DOHH2 (cell line): ENCODE data around the gene FSHR.

Experiments used
- H3F3A ChIP-seq: fragments of 200-600 bp; sonication (generic), shearing (Covaris generic); 2 replicates; pipeline ENCODE4 v1.6.0; 2016; ENCODE audit warnings: antibody characterized with exemption, mild to moderate bottlenecking; ENCODE audit not compliant: control insufficient read depth, insufficient read depth
- H3K27ac ChIP-seq: fragments of 200-600 bp; sonication (generic); 2 replicates; pipeline ENCODE4 v1.5.1; 2014; ENCODE audit warnings: low read depth, mild to moderate bottlenecking, low read length, moderate library complexity
- H3K27me3 ChIP-seq: fragments of 200-600 bp; sonication (generic); 2 replicates; pipeline ENCODE4 v1.6.1; 2014; ENCODE audit warnings: mild to moderate bottlenecking, low read length, mixed read lengths; ENCODE audit not compliant: control insufficient read depth
- H3K36me3 ChIP-seq: fragments of 200-600 bp; sonication (generic); 2 replicates; pipeline ENCODE4 v1.6.1; 2014; ENCODE audit warnings: mild to moderate bottlenecking, low read length, moderate library complexity, mixed read lengths; ENCODE audit not compliant: control insufficient read depth
- H3K4me1 ChIP-seq: fragments of 200-600 bp; sonication (generic); 2 replicates; pipeline ENCODE4 v1.6.1; 2014; ENCODE audit warnings: mild to moderate bottlenecking, low read length, mixed read lengths; ENCODE audit not compliant: control insufficient read depth
- H3K4me2 ChIP-seq: fragments of 200-600 bp; sonication (generic); 2 replicates; pipeline ENCODE4 v1.6.0; 2014; ENCODE audit warnings: mild to moderate bottlenecking, low read length, moderate library complexity
- H3K4me3 ChIP-seq: fragments of 200-600 bp; sonication (generic); 2 replicates; pipeline ENCODE4 v1.5.1; 2014; ENCODE audit warnings: mild to moderate bottlenecking, low read length, mixed read lengths
- H3K79me2 ChIP-seq: fragments of 200-600 bp; sonication (generic); 2 replicates; pipeline ENCODE4 v1.6.1; 2014; ENCODE audit warnings: mild to moderate bottlenecking, low read length, mixed read lengths; ENCODE audit not compliant: control insufficient read depth
- H3K9me2 ChIP-seq: fragments of 200-600 bp; sonication (generic); replicated peaks from 2 replicates; pipeline ENCODE4 v1.6.1; 2014; ENCODE audit warnings: mild to moderate bottlenecking, low read length, mixed read lengths; ENCODE audit not compliant: control insufficient read depth
- H3K9me3 ChIP-seq: fragments of 200-600 bp; sonication (generic); 2 replicates; pipeline ENCODE4 v1.6.1; 2014; ENCODE audit warnings: antibody characterized with exemption, low read length, mixed read lengths; ENCODE audit not compliant: control insufficient read depth, insufficient read depth
- H4K20me1 ChIP-seq: fragments of 200-600 bp; sonication (generic); 2 replicates; pipeline ENCODE4 v1.6.0; 2014; ENCODE audit warnings: low read depth, mild to moderate bottlenecking, antibody characterized with exemption, low read length, moderate library complexity; ENCODE audit not compliant: control insufficient read depth, insufficient read depth
- CTCF ChIP-seq: fragments of 200-600 bp; sonication (generic); IDR thresholded peaks from one replicate; pipeline ENCODE4 v1.5.1; 2014; ENCODE audit warnings: antibody characterized with exemption, mild to moderate bottlenecking, low read depth, low read length; ENCODE audit not compliant: poor library complexity, severe bottlenecking
- EZH2phosphoT487 ChIP-seq: fragments of 200-600 bp; sonication (generic); IDR thresholded peaks from 2 replicates; pipeline ENCODE4 v1.6.1; 2017; ENCODE audit warnings: borderline replicate concordance, mild to moderate bottlenecking, antibody characterized with exemption, low read length, moderate library complexity, mixed read lengths

Gene FSHR

GRCh38 chr2:49041061-49041460, 113.3 kb downstream of the FSHR start:
- Histone ChIP-seq H3F3A (no peaks in the 10 kb centered on the region), H4K20me1 (no peaks in the 10 kb centered on the region), H3K79me2 (no peaks in the 10 kb centered on the region), H3K9me2 (no peaks in the 10 kb centered on the region), H3K9me3 (no peaks in the 10 kb centered on the region), H3K4me3 (no peak overlapping the region), H3K4me1 (no peaks in the 10 kb centered on the region), H3K4me2 (no peak overlapping the region), H3K27me3 (no peaks in the 10 kb centered on the region), H3K27ac (no peak overlapping the region), H3K36me3 (no peaks in the 10 kb centered on the region)
- TF ChIP-seq EZH2phosphoT487 (no peak), CTCF (no peak)

- Histone ChIP-seq H3K27ac (no peak overlapping the region), H3K9me3 (no peaks in the 10 kb centered on the region), H3K36me3 (no peaks in the 10 kb centered on the region), H4K20me1 (no peaks in the 10 kb centered on the region), H3K79me2 (no peaks in the 10 kb centered on the region), H3F3A (no peaks in the 10 kb centered on the region), H3K4me1 (no peaks in the 10 kb centered on the region), H3K4me2 (no peak overlapping the region), H3K27me3 (no peaks in the 10 kb centered on the region), H3K4me3 (no peak overlapping the region), H3K9me2 (no peaks in the 10 kb centered on the region)
- no peak for TF ChIP-seq EZH2phosphoT487
- no peak for TF ChIP-seq CTCF
Observed at GRCh38 chr2:49037197-49037596, 117.1 kb downstream of the FSHR start.

DNA sequence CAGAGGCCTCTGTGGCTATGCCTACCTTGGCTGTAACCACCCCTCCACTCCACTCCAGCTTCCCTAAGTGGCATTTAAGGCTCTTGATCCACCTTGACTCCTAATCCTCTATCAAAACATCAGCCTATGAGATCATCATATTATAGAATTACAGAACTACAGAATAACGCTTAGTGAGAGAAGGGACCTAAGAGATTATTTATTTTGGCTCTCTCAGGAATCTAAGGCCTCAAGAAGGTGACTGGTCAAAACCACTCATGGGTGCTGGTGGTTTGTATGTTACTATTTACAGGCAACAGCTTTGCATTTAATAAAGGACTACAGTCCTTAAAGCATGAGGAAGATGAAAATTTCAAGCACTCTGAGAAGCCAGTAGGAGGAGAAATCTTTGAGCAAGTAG, 118.8 kb downstream of the FSHR start:
- no peak overlapping the region for H3K4me2 ChIP-seq

More for the DNA sequence above, 118.8 kb downstream of the FSHR start:
- Histone ChIP-seq H3K9me2 (no peaks in the 10 kb centered on the region), H3K4me3 (no peak overlapping the region), H3F3A (no peaks in the 10 kb centered on the region), H3K27me3 (no peaks in the 10 kb centered on the region), H3K9me3 (no peaks in the 10 kb centered on the region), H3K27ac (no peak overlapping the region), H3K79me2 (no peaks in the 10 kb centered on the region), H3K4me1 (no peaks in the 10 kb centered on the region), H3K36me3 (no peaks in the 10 kb centered on the region), H4K20me1 (no peaks in the 10 kb centered on the region)
- TF ChIP-seq CTCF (no peak), EZH2phosphoT487 (no peak)
